Calu3 (cell line): ENCODE measurements around the gene FAM13A. TPM values are rescaled to one million over a fixed set of nuclear protein-coding genes. Genes with fewer than 3 reads are reported as not detected.

Experiments used
- BruUV-seq: library from RNA; stranded (reverse); fragments of 400-500 nt; replicated peaks from 2 replicates; lab custom pipeline; 2021; lab: Mats Ljungman, UMichigan
- CTCF ChIA-PET: fragments of 300-600 bp; sonication (Branson Sonifier 250); formaldehyde crosslinking; loops from one replicate; lab custom pipeline; 2022; ENCODE audit warnings: antibody characterized with exemption; lab: Charles Lee
- DNase-seq: peaks from one replicate; pipeline ENCODE4 v3.0.0; 2022
- H3K27ac Mint-ChIP-seq: one replicate; pipeline ENCODE4 v1.8.0; 2022; ENCODE audit warnings: mixed read lengths; ENCODE audit not compliant: unreplicated experiment
- H3K27me3 Mint-ChIP-seq: one replicate; pipeline ENCODE4 v1.8.0; 2022; ENCODE audit warnings: mixed read lengths; ENCODE audit not compliant: unreplicated experiment
- H3K36me3 Mint-ChIP-seq: one replicate; pipeline ENCODE4 v1.8.0; 2022; ENCODE audit warnings: mild to moderate bottlenecking, moderate library complexity, mixed read lengths; ENCODE audit not compliant: insufficient read depth, unreplicated experiment
- H3K4me1 Mint-ChIP-seq: one replicate; pipeline ENCODE4 v1.8.0; 2022; ENCODE audit warnings: mild to moderate bottlenecking, low read depth, mixed read lengths; ENCODE audit not compliant: unreplicated experiment
- H3K4me3 Mint-ChIP-seq: one replicate; pipeline ENCODE4 v1.8.0; 2022; ENCODE audit warnings: mild to moderate bottlenecking, low read depth, moderate library complexity, mixed read lengths; ENCODE audit not compliant: unreplicated experiment
- H3K9me3 Mint-ChIP-seq: one replicate; pipeline ENCODE4 v1.8.0; 2022; ENCODE audit warnings: low read depth, mixed read lengths; ENCODE audit not compliant: unreplicated experiment
- intact Hi-C: fragments of 100-400 bp; cut with micrococcal nuclease; formaldehyde crosslinking; loops from one replicate; pipeline ENCODE4 v1.10.0; 2022; ENCODE audit not compliant: unreplicated experiment
- total RNA-seq: library from RNA; stranded (reverse); gene quantifications from 2 replicates; pipeline ENCODE4 v1.2.3, GENCODE V29; 2022
- TF ChIP-seq, protein P1 (sequence below): fragments of 200-600 bp; IDR thresholded peaks from one replicate; pipeline ENCODE4 v1.8.0; 2022; ENCODE audit warnings: antibody characterized with exemption; ENCODE audit not compliant: unreplicated experiment

The FAM13A gene
- total RNA-seq, 1 experiment from 2014 or later: 13.5 TPM

- Mint-ChIP-seq H3K4me1 (no peaks in the 10 kb centered on the region), H3K9me3 (no peaks in the 10 kb centered on the region), H3K36me3 (no peaks in the 10 kb centered on the region), H3K27me3 (no peaks in the 10 kb centered on the region), H3K27ac (no peak overlapping the region), H3K4me3 (no peak overlapping the region)
- BruUV-seq: no TSS peak
- DNase-seq: no peak
- intact Hi-C loops: no loop called here
- TF ChIP-seq, protein P1, sequence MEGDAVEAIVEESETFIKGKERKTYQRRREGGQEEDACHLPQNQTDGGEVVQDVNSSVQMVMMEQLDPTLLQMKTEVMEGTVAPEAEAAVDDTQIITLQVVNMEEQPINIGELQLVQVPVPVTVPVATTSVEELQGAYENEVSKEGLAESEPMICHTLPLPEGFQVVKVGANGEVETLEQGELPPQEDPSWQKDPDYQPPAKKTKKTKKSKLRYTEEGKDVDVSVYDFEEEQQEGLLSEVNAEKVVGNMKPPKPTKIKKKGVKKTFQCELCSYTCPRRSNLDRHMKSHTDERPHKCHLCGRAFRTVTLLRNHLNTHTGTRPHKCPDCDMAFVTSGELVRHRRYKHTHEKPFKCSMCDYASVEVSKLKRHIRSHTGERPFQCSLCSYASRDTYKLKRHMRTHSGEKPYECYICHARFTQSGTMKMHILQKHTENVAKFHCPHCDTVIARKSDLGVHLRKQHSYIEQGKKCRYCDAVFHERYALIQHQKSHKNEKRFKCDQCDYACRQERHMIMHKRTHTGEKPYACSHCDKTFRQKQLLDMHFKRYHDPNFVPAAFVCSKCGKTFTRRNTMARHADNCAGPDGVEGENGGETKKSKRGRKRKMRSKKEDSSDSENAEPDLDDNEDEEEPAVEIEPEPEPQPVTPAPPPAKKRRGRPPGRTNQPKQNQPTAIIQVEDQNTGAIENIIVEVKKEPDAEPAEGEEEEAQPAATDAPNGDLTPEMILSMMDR: no peak
- CTCF ChIA-PET: no interaction called here
Observed at GRCh38 chr4:88868510-88868909, 188.5 kb downstream of the FAM13A start.

DNA sequence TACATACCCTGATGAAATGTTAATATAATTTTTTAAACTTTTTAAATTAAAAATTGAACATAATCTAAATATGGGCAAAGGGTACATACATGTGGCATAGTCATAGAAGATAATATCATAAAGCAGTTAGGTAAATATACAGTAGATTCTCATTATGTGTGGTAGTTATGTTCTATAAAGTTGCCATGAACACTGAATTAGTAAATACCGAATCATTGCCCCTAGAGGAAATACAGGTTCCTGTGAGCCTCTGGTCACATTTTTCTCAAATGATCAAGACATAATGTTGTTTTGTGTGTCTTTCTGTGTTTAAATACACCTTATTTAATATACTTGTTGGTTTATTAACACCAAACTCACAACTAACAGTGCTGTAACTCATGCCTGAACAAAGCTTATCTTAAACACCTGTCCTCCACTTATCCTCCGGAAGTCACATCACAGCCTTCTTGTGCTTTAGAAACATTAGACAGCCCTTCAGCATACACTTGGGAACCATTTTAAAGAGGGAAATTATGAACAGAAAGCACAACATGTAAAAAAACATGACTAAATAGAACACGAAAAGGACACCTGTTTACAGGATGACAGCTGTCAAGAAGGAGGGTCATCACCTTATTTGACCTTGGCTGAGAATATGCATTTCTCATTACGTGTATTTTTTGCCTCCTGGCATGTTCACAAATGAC, 190.0 kb downstream of the FAM13A start:
- no TSS peak for BruUV-seq
- intact Hi-C loops: no loop called here
- Mint-ChIP-seq H3K4me1 (no peaks in the 10 kb centered on the region), H3K9me3 (no peaks in the 10 kb centered on the region), H3K4me3 (no peak overlapping the region), H3K27ac (no peak overlapping the region), H3K36me3 (no peaks in the 10 kb centered on the region), H3K27me3 (no peaks in the 10 kb centered on the region)
- TF ChIP-seq, protein P1: no peak
- CTCF ChIA-PET: interaction anchor here (0.6 kb wide), 1 partner anchor 168 kb away, joined by 4 read pairs; no protein-coding TSS in a partner anchor
- no peak for DNase-seq

DNA sequence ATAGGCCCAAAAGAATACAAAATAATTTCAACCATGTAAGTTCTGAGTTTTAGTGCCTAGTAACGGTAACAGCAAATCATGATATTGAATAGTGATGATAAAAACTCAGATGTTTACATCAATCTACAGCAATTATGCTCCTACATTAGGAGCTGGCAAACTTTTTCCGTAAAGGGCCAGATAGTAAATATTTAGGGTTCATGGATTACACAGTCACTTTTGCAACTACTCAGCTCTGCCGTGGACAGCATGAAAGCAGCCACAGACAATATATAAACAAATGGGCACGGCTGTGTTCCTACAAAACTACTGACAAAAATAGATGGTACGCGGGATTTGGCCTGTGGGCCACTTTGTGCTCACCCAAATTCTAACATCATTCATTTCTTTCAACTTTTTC, 191.5 kb downstream of the FAM13A start:
- Mint-ChIP-seq H3K27ac (no peak overlapping the region), H3K36me3 (no peaks in the 10 kb centered on the region), H3K4me3 (no peak overlapping the region), H3K27me3 (no peaks in the 10 kb centered on the region), H3K4me1 (no peaks in the 10 kb centered on the region), H3K9me3 (no peaks in the 10 kb centered on the region)
- intact Hi-C loops: no loop called here
- DNase-seq: no peak
- BruUV-seq: no TSS peak
- CTCF ChIA-PET: no interaction called here
- TF ChIP-seq, protein P1: no peak

DNA sequence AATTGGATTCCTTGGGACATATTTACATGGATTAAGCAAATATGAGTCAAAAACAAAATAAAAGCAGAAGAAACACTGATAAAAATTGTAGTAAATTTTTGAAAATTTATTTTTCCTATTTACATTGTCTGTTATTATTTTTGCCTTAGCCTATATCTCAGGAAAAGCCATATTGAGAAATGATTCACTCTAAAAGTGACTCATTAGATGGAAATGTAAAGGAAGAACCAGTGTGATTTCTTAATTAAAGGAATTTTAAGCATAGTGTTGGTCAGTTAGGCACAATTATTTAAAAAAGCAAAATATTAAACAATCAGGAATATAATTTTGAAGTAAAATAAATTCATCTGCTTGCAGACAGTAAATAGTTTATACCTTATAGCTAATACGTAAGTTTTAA, 191.9 kb downstream of the FAM13A start:
- no peak for DNase-seq
- no peaks in the 10 kb centered on the region for H3K4me1 Mint-ChIP-seq
- H3K27ac Mint-ChIP-seq: no peak overlapping the region
- no peaks in the 10 kb centered on the region for H3K9me3 Mint-ChIP-seq
- no peak overlapping the region for H3K4me3 Mint-ChIP-seq
- no peaks in the 10 kb centered on the region for H3K27me3 Mint-ChIP-seq
- no TSS peak for BruUV-seq
- CTCF ChIA-PET: no interaction called here
- TF ChIP-seq, protein P1: no peak
- intact Hi-C loops: no loop called here
- H3K36me3 Mint-ChIP-seq: no peaks in the 10 kb centered on the region
